Measurements from ENCODE around the gene PPM1H. TPM values are rescaled to one million over a fixed set of nuclear protein-coding genes. Genes with fewer than 3 reads are reported as not detected.
A peak's percentile ranks its signal among the peaks of the same experiment; 100 is the strongest.

PPM1H gene
- polyA plus RNA-seq, 4 donors, result 1.1 to 14.3 (median 3.2) TPM

- DNase-seq (peak; percentile 44 to 53), FAIRE-seq (no peak)
- Histone ChIP-seq H3K36me3 (ENCODE audit: control insufficient read depth in 3 of 3, insufficient read depth in 2 of 3, low read depth in 1 of 3, low read length in 3 of 3) (peaks cover 0 to 4% (median 0%) of the 10 kb centered on the region in 3 donors), H3K27me3 (ENCODE audit: control insufficient read depth in 3 of 3, insufficient read depth in 3 of 3, low read length in 3 of 3) (peaks cover 0 to 2% (median 0%) of the 10 kb centered on the region in 3 donors), H3K9me3 (ENCODE audit: control insufficient read depth in 2 of 2, insufficient read depth in 1 of 2, low read depth in 1 of 2, low read length in 1 of 2) (no peaks in the 10 kb centered on the region), H3K4me3 (ENCODE audit: low read depth in 1 of 3, low read length in 3 of 3) (no peak overlapping the region), H3K4me1 (ENCODE audit: control insufficient read depth in 3 of 3, insufficient read depth in 2 of 3, low read depth in 1 of 3, low read length in 2 of 3) (peaks cover 0 to 3% (median 0%) of the 10 kb centered on the region in 3 donors), H3K27ac (ENCODE audit: low read depth in 1 of 3, low read length in 2 of 3) (no peak overlapping the region)
- 17 to 31% (median 27%) methylated on average over 5 of the region's 5 CpGs for WGBS, 3 donors
Observed at GRCh38 chr12:62910549-62911169, 24.3 kb downstream of the PPM1H start.

- WGBS, 3 donors, result 81 to 96% (median 88%) methylated on average over 1 of the region's 1 CpG
- no peaks in the 10 kb centered on the region for H3K9me3 ChIP-seq (ENCODE audit: control insufficient read depth in 2 of 2, insufficient read depth in 1 of 2, low read depth in 1 of 2, low read length in 1 of 2)
- no peak overlapping the region for H3K4me3 ChIP-seq (ENCODE audit: low read depth in 1 of 3, low read length in 3 of 3)
- H3K27me3 ChIP-seq (ENCODE audit: control insufficient read depth in 3 of 3, insufficient read depth in 3 of 3, low read length in 3 of 3), result peaks cover 0 to 2% (median 0%) of the 10 kb centered on the region in 3 donors
- H3K27ac ChIP-seq (ENCODE audit: low read depth in 1 of 3, low read length in 2 of 3), result no peak overlapping the region
- peaks cover 0 to 3% (median 0%) of the 10 kb centered on the region in 3 donors for H3K4me1 ChIP-seq (ENCODE audit: control insufficient read depth in 3 of 3, insufficient read depth in 2 of 3, low read depth in 1 of 3, low read length in 2 of 3)
- no peaks in the 10 kb centered on the region for H3K36me3 ChIP-seq (ENCODE audit: control insufficient read depth in 3 of 3, insufficient read depth in 2 of 3, low read depth in 1 of 3, low read length in 3 of 3)
- DNase-seq (no peak), FAIRE-seq (no peak)
Observed at GRCh38 chr12:62909340-62909739, 25.6 kb downstream of the PPM1H start.

- H3K4me3 ChIP-seq (ENCODE audit: low read depth in 1 of 3, low read length in 3 of 3), result no peak overlapping the region
- no peak for FAIRE-seq
- peaks cover 0 to 2% (median 0%) of the 10 kb centered on the region in 3 donors for H3K27me3 ChIP-seq (ENCODE audit: control insufficient read depth in 3 of 3, insufficient read depth in 3 of 3, low read length in 3 of 3)
- H3K4me1 ChIP-seq (ENCODE audit: control insufficient read depth in 3 of 3, insufficient read depth in 2 of 3, low read depth in 1 of 3, low read length in 2 of 3), result peaks cover 0 to 3% (median 0%) of the 10 kb centered on the region in 3 donors
- H3K9me3 ChIP-seq (ENCODE audit: control insufficient read depth in 2 of 2, insufficient read depth in 1 of 2, low read depth in 1 of 2, low read length in 1 of 2), result no peaks in the 10 kb centered on the region
- H3K27ac ChIP-seq (ENCODE audit: low read depth in 1 of 3, low read length in 2 of 3), result no peak overlapping the region
- no peaks in the 10 kb centered on the region for H3K36me3 ChIP-seq (ENCODE audit: control insufficient read depth in 3 of 3, insufficient read depth in 2 of 3, low read depth in 1 of 3, low read length in 3 of 3)
- 48 to 56% (median 52%) methylated on average over 2 of the region's 2 CpGs for WGBS, 3 donors
- DNase-seq, result no peak
Observed at GRCh38 chr12:62908674-62909073, 26.3 kb downstream of the PPM1H start.

- Histone ChIP-seq H3K9me3 (ENCODE audit: control insufficient read depth in 2 of 2, insufficient read depth in 1 of 2, low read depth in 1 of 2, low read length in 1 of 2) (no peaks in the 10 kb centered on the region), H3K36me3 (ENCODE audit: control insufficient read depth in 3 of 3, insufficient read depth in 2 of 3, low read depth in 1 of 3, low read length in 3 of 3) (no peaks in the 10 kb centered on the region), H3K4me1 (ENCODE audit: control insufficient read depth in 3 of 3, insufficient read depth in 2 of 3, low read depth in 1 of 3, low read length in 2 of 3) (peaks cover 0 to 3% (median 0%) of the 10 kb centered on the region in 3 donors), H3K27me3 (ENCODE audit: control insufficient read depth in 3 of 3, insufficient read depth in 3 of 3, low read length in 3 of 3) (peaks cover 0 to 2% (median 0%) of the 10 kb centered on the region in 3 donors), H3K27ac (ENCODE audit: low read depth in 1 of 3, low read length in 2 of 3) (no peak overlapping the region), H3K4me3 (ENCODE audit: low read depth in 1 of 3, low read length in 3 of 3) (no peak overlapping the region)
- DNase-seq (no peak), FAIRE-seq (no peak)
- WGBS, 3 donors, result 48 to 52% (median 49%) methylated on average over 2 of the region's 2 CpGs
Observed at GRCh38 chr12:62907561-62907960, 27.4 kb downstream of the PPM1H start.

- no peak overlapping the region for H3K4me3 ChIP-seq (ENCODE audit: low read depth in 1 of 3, low read length in 3 of 3)
- WGBS, 3 donors, result 73 to 94% (median 75%) methylated on average over 1 of the region's 1 CpG
- no peak overlapping the region for H3K27ac ChIP-seq (ENCODE audit: low read depth in 1 of 3, low read length in 2 of 3)
- FAIRE-seq (no peak), DNase-seq (no peak)
- peaks cover 0 to 2% (median 0%) of the 10 kb centered on the region in 3 donors for H3K27me3 ChIP-seq (ENCODE audit: control insufficient read depth in 3 of 3, insufficient read depth in 3 of 3, low read length in 3 of 3)
- H3K9me3 ChIP-seq (ENCODE audit: control insufficient read depth in 2 of 2, insufficient read depth in 1 of 2, low read depth in 1 of 2, low read length in 1 of 2), result no peaks in the 10 kb centered on the region
- no peaks in the 10 kb centered on the region for H3K36me3 ChIP-seq (ENCODE audit: control insufficient read depth in 3 of 3, insufficient read depth in 2 of 3, low read depth in 1 of 3, low read length in 3 of 3)
- H3K4me1 ChIP-seq (ENCODE audit: control insufficient read depth in 3 of 3, insufficient read depth in 2 of 3, low read depth in 1 of 3, low read length in 2 of 3), result peaks cover 0 to 3% (median 0%) of the 10 kb centered on the region in 3 donors
Observed at GRCh38 chr12:62907078-62907477, 27.9 kb downstream of the PPM1H start.

GRCh38 chr12:62903151-62903550 lies 31.8 kb downstream of the PPM1H start:
- H3K27ac ChIP-seq (ENCODE audit: low read depth in 1 of 3, low read length in 2 of 3), result no peak overlapping the region
- FAIRE-seq (no peak), DNase-seq (no peak)
- H3K4me3 ChIP-seq (ENCODE audit: low read depth in 1 of 3, low read length in 3 of 3), result no peak overlapping the region
- H3K36me3 ChIP-seq (ENCODE audit: control insufficient read depth in 3 of 3, insufficient read depth in 2 of 3, low read depth in 1 of 3, low read length in 3 of 3), result no peaks in the 10 kb centered on the region
- 52 to 84% (median 76%) methylated on average over 4 of the region's 4 CpGs for WGBS, 3 donors
- H3K9me3 ChIP-seq (ENCODE audit: control insufficient read depth in 2 of 2, insufficient read depth in 1 of 2, low read depth in 1 of 2, low read length in 1 of 2), result no peaks in the 10 kb centered on the region
- H3K27me3 ChIP-seq (ENCODE audit: control insufficient read depth in 3 of 3, insufficient read depth in 3 of 3, low read length in 3 of 3), result no peaks in the 10 kb centered on the region
- no peaks in the 10 kb centered on the region for H3K4me1 ChIP-seq (ENCODE audit: control insufficient read depth in 3 of 3, insufficient read depth in 2 of 3, low read depth in 1 of 3, low read length in 2 of 3)

GRCh38 chr12:62900686-62901272 lies 34.2 kb downstream of the PPM1H start:
- 74 to 81% (median 78%) methylated on average over 4 of the region's 4 CpGs for WGBS, 3 donors
- no peaks in the 10 kb centered on the region for H3K4me1 ChIP-seq (ENCODE audit: control insufficient read depth in 3 of 3, insufficient read depth in 2 of 3, low read depth in 1 of 3, low read length in 2 of 3)

DNA sequence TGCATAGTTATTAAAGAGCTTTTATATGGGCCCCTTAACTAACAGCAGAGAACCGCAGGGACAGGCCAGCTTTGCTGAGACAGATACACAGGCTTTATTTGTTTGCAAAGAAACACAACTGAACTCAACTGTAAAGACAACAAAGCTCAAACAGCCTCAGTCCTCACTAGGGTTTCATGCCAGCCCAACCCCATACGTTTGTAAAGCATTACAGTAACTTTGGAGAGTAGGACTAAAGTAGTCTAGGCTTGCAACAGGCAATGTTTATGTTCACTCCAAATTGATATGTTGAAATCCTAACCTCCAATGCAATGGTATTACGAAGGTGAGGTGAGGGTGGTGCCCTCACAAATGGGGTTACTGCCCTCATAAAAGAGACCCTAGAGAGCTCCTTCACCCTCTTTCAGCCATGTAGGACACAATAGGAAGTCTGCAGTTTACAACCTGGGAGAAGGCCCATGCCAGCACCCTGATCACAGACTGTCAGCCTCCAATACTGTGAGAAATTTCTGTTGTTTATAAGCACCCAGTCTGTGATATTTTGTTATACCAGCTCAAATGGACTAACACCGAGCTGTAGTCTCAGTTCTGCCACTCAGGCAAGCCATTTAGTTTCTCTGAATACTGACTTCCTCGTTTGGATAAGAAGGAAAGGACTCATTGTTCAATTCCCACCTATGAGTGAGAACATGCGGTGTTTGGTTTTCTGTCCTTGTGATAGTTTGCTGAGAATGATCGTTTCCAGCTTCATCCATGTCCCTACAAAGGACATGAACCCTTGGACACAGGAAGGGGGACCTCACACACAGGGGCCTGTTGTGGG lies 35.2 kb downstream of the PPM1H start:
- no peaks in the 10 kb centered on the region for H3K4me1 ChIP-seq (ENCODE audit: control insufficient read depth in 3 of 3, insufficient read depth in 2 of 3, low read depth in 1 of 3, low read length in 2 of 3)
- H3K4me3 ChIP-seq (ENCODE audit: low read depth in 1 of 3, low read length in 3 of 3), result no peak overlapping the region
- no peak for FAIRE-seq
- no peak overlapping the region for H3K27ac ChIP-seq (ENCODE audit: low read depth in 1 of 3, low read length in 2 of 3)
- WGBS, 3 donors, result 55 to 77% (median 56%) methylated on average over 7 of the region's 7 CpGs
- no peaks in the 10 kb centered on the region for H3K36me3 ChIP-seq (ENCODE audit: control insufficient read depth in 3 of 3, insufficient read depth in 2 of 3, low read depth in 1 of 3, low read length in 3 of 3)
- no peaks in the 10 kb centered on the region for H3K9me3 ChIP-seq (ENCODE audit: control insufficient read depth in 2 of 2, insufficient read depth in 1 of 2, low read depth in 1 of 2, low read length in 1 of 2)
- no peaks in the 10 kb centered on the region for H3K27me3 ChIP-seq (ENCODE audit: control insufficient read depth in 3 of 3, insufficient read depth in 3 of 3, low read length in 3 of 3)
- DNase-seq, result no peak

More at GRCh38 chr12:62900686-62901272, 34.2 kb downstream of the PPM1H start:
- DNase-seq, result no peak
- no peak for FAIRE-seq
- Histone ChIP-seq H3K9me3 (ENCODE audit: control insufficient read depth in 2 of 2, insufficient read depth in 1 of 2, low read depth in 1 of 2, low read length in 1 of 2) (no peaks in the 10 kb centered on the region), H3K36me3 (ENCODE audit: control insufficient read depth in 3 of 3, insufficient read depth in 2 of 3, low read depth in 1 of 3, low read length in 3 of 3) (no peaks in the 10 kb centered on the region), H3K27me3 (ENCODE audit: control insufficient read depth in 3 of 3, insufficient read depth in 3 of 3, low read length in 3 of 3) (no peaks in the 10 kb centered on the region), H3K27ac (ENCODE audit: low read depth in 1 of 3, low read length in 2 of 3) (no peak overlapping the region), H3K4me3 (ENCODE audit: low read depth in 1 of 3, low read length in 3 of 3) (no peak overlapping the region)
